Heart left ventricle (tissue), 16 donors: ENCODE data around the gene ANKRD33. TPM values are rescaled to one million over a fixed set of nuclear protein-coding genes. Genes with fewer than 3 reads are reported as not detected.

Experiments
- ATAC-seq, 4 donors: fragments of 200-7000 bp; cut with Tn5 transposase; one replicate each; pipeline ENCODE4 v1.9.1; 2020 to 2022; ENCODE audit warnings: moderate library complexity in 4 of 4, mild to moderate bottlenecking in 3 of 4, moderate number of reproducible peaks in 1 of 4
- DNase-seq, 5 donors: peaks; one replicate each; pipeline ENCODE4 v3.0.0-alpha.2; 2020
- H3K27ac ChIP-seq, 12 donors: fragments of 200-600 bp; sonication (generic) in 4 of 12; one replicate each; pipeline versions ENCODE4 v1.5.0 to v1.8.0; 2016 to 2022; ENCODE audit warnings: mild to moderate bottlenecking in 2 of 12
- H3K27me3 ChIP-seq, 9 donors: fragments of 200-600 bp; sonication (generic) in 2 of 9; one replicate each; pipeline versions ENCODE4 v1.5.1 to v1.8.0; 2016 to 2022; ENCODE audit warnings: mild to moderate bottlenecking in 3 of 9
- H3K36me3 ChIP-seq, 9 donors: fragments of 200-600 bp; sonication (generic) in 2 of 9; one replicate each; pipeline versions ENCODE4 v1.5.0 to v1.8.0; 2018 to 2022; ENCODE audit warnings: mild to moderate bottlenecking in 2 of 9
- H3K4me1 ChIP-seq, 12 donors: fragments of 200-600 bp; sonication (generic) in 4 of 12; one replicate each; pipeline versions ENCODE4 v1.5.0 to v1.8.0; 2016 to 2022; ENCODE audit warnings: mild to moderate bottlenecking in 3 of 12
- H3K4me3 ChIP-seq, 12 donors: fragments of 200-600 bp; sonication (generic) in 4 of 12; one replicate each; pipeline versions ENCODE4 v1.5.0 to v1.8.0; 2017 to 2022; ENCODE audit warnings: mild to moderate bottlenecking in 9 of 12, moderate library complexity in 4 of 12
- H3K9me3 ChIP-seq, 12 donors: fragments of 200-600 bp; sonication (generic) in 4 of 12; one replicate each; pipeline versions ENCODE4 v1.5.0 to v1.8.0; 2016 to 2022; ENCODE audit warnings: mild to moderate bottlenecking in 1 of 12
- CTCF ChIP-seq, 12 donors: fragments of 200-600 bp; sonication (generic) in 4 of 12; IDR thresholded peaks; one replicate each; pipeline versions ENCODE4 v1.5.0 to v1.8.0; 2018 to 2022; ENCODE audit warnings: antibody characterized with exemption in 12 of 12, mild to moderate bottlenecking in 5 of 12
- POLR2A ChIP-seq, 2 donors: fragments of 450-650 bp; IDR thresholded peaks; one replicate each; pipeline ENCODE4 v1.6.1; 2017; ENCODE audit warnings: antibody characterized with exemption in 2 of 2, mild to moderate bottlenecking in 2 of 2, moderate library complexity in 2 of 2
- WGBS, 4 donors: extraction: QIAGEN DNeasy Blood & Tissue Kit in 2 of 4; methylation state at CpG; one replicate each; pipeline versions ENCODE4 v1.1.5 to v1.1.7; 2013 to 2018; 5-methylcytosine and 5-hydroxymethylcytosine counted together
- intact Hi-C, 10 donors: fragments of 100-400 bp; cut with DNase I; formaldehyde crosslinking; loops; one replicate each; pipeline versions ENCODE4 v1.11.1 to v1.14.2; 2022
- polyA plus RNA-seq, 2 donors: library from polyadenylated mRNA; stranded (reverse); fragments of 200-250 nt; gene quantifications; one replicate each; pipeline ENCODE4 v1.2.3, GENCODE V29; 2013
- total RNA-seq, 9 donors: library from RNA; depleted of rRNA in 2 of 9; stranded (reverse); fragments of >200 nt in 2 of 9; fragmentation: NEBNext Ultra II Directional in 3 of 9; extraction: Animal tissue kit (Norgen Biotek cat#: 25700) in 3 of 9; gene quantifications; one replicate each; pipeline versions ENCODE4 v1.1.0 to v1.2.4, GENCODE V29; 2016 to 2023
- donor health status: ischemic (EF 13 %, LVEDD 7.1; RV severe dilation, severe dysfunction).
- donor health status: healthy with polysubstance abuse.
- donor health status: DM: no; HTN: yes; CAD: no.
- donor health status: DM: no; HTN: no; CAD: no.
- donor health status: ischemic (EF 25% LVEDD 6.9; RV normal size, moderate dysfunction).
- donor health status: ischemic (EF 25% LVEDD 5.7; RV mildly dilated, moderate dysfunction).
- donor health status: healthy.
- donor health status: DM: yes; HTN: yes; CAD: no.
- donor health status: ischemic (EF 35%, LVEDD 5.7; RV mildly dilated, moderate dysfunction).
- donor health status: nonischemic (EF 11% LVEDD 7.7; RV severe dilation, severe dysfunction).
- donor health status: DM: yes; HTN: yes; CAD: no.
- donor health status: PGD.
- donor health status: ischemic (EF 29% LVEDD 5.4; RV normal size, mild dysfunction).
- donor health status: nonischemic (EF 23%, LVEDD 6.1; RV moderate dilation, normal function).

Gene ANKRD33
- total and polyA plus RNA-seq, 11 donors = not detected

DNA sequence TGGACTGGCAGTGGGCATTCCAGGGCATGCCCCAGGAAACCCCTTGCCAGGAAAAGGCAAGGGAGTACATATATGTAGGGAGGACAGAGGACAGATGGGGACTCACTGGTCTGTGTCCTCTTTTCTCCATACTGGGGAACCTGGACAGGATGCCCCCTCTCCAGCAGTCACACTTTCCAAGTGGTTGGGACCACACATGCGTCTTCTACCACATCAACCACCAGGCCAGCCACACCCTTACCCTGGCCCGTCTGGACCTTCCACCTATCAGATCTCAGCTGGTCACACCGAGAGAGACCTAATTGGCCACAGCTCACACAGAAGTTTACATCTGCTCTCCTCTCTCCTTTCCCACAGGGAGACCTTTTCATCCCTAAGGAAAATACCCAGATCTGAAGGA lies 8.3 kb downstream of the ANKRD33 start:
- peaks cover 5 to 44% (median 31%) of the 10 kb centered on the region in 12 donors for H3K4me1 ChIP-seq
- ATAC-seq = no peak
- H3K27me3 ChIP-seq = no peaks in the 10 kb centered on the region
- DNase-seq = peak in 1 of 5 donors; percentile 14
- no peak overlapping the region for H3K4me3 ChIP-seq
- 72 to 81% (median 77%) methylated on average over 3 of the region's 3 CpGs for WGBS, 4 donors
- no peak for TF ChIP-seq POLR2A (IDR thresholded peaks at IDR 0.05)
- TF ChIP-seq CTCF (IDR thresholded peaks at IDR 0.05) = no peak
- no peaks in the 10 kb centered on the region for H3K36me3 ChIP-seq
- no peaks in the 10 kb centered on the region for H3K9me3 ChIP-seq
- peak overlapping the region in 11 of 12 donors; percentile 51 to 85 (median 81) for H3K27ac ChIP-seq
- intact Hi-C loops = loop anchor here in 3 of 10 donors (2.0 to 10.0 kb wide), 5 partner anchors 27 to 229 kb away; no protein-coding TSS in a partner anchor

DNA sequence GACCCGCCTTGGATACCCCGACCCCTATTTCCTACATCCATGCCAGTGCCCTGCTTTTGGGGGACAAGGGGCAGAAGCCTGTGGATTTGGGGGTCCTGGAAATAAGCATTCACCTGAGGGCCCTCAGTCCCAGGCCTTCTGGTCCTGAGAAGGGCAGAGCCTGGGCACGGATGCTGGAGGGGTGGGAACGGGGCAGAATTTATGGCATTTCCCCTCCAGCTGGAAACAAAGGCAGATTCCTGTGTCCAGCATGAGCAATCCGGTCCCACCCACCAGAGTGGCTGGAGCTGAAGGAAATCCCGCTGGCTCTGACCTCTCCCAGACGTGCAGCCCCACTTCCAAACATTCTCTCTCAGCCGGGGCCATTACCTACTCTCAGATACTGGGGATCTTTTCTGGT lies 9.3 kb downstream of the ANKRD33 start:
- Histone ChIP-seq H3K27ac (peak overlapping the region; percentile 51 to 85 (median 80)), H3K36me3 (no peaks in the 10 kb centered on the region), H3K27me3 (no peaks in the 10 kb centered on the region), H3K4me3 (no peak overlapping the region), H3K9me3 (no peaks in the 10 kb centered on the region), H3K4me1 (peaks cover 5 to 44% (median 31%) of the 10 kb centered on the region in 12 donors)
- TF ChIP-seq CTCF (IDR thresholded peaks at IDR 0.05) (no peak), POLR2A (IDR thresholded peaks at IDR 0.05) (peak in 1 of 2 donors; percentile 44)
- DNase-seq = peak; percentile 61 to 75 (median 69)
- peak; percentile 61 to 87 (median 76) for ATAC-seq
- intact Hi-C loops = loop anchor here in 3 of 10 donors (2.0 to 10.0 kb wide), 5 partner anchors 26 to 228 kb away; no protein-coding TSS in a partner anchor
- 46 to 69% (median 63%) methylated on average over 8 of the region's 8 CpGs for WGBS, 4 donors

DNA sequence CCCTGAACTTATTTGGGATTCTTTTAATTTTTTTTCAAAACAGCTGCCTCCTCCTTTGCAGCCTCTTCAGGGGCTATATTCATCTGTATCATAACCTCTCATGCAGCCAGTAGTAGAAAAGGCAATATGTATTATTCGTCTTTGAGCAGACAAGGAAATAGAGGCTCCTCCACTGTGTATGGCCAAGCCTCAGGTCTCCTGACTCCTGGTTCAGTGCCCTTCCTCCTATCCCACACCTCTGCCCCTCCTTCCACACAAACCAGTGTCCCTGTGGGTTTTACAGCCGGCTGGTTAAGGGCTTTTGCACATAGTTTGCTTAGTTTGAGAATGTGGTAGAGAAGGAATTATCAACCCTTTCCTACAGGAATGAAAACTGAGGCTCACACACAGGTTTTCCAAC lies 10.6 kb downstream of the ANKRD33 start:
- Histone ChIP-seq H3K9me3 (peaks cover 0 to 3% (median 0%) of the 10 kb centered on the region in 12 donors), H3K36me3 (no peaks in the 10 kb centered on the region), H3K4me3 (no peak overlapping the region), H3K27me3 (no peaks in the 10 kb centered on the region), H3K27ac (peak overlapping the region in 2 of 12 donors; percentile 53 to 81), H3K4me1 (peaks cover 5 to 44% (median 31%) of the 10 kb centered on the region in 12 donors)
- TF ChIP-seq POLR2A (IDR thresholded peaks at IDR 0.05) = no peak
- no peak for TF ChIP-seq CTCF (IDR thresholded peaks at IDR 0.05)
- no peak for ATAC-seq
- 70 to 85% (median 79%) methylated on average over 2 of the region's 2 CpGs for WGBS, 4 donors
- no peak for DNase-seq
- intact Hi-C loops = loop anchor here in 3 of 10 donors (1.0 to 10.0 kb wide), 4 partner anchors 25 to 226 kb away; no protein-coding TSS in a partner anchor

GRCh38 chr12:51898937-51899336 lies 11.0 kb downstream of the ANKRD33 start:
- intact Hi-C loops = loop anchor here in 3 of 10 donors (1.0 to 10.0 kb wide), 4 partner anchors 24 to 226 kb away; no protein-coding TSS in a partner anchor
- Histone ChIP-seq H3K4me1 (peaks cover 5 to 44% (median 31%) of the 10 kb centered on the region in 12 donors), H3K27ac (peak overlapping the region in 2 of 12 donors; percentile 40 to 53), H3K4me3 (no peak overlapping the region), H3K36me3 (no peaks in the 10 kb centered on the region), H3K9me3 (peaks cover 0 to 3% (median 0%) of the 10 kb centered on the region in 12 donors), H3K27me3 (no peaks in the 10 kb centered on the region)
- DNase-seq (peak in 1 of 5 donors; percentile 37), ATAC-seq (no peak)
- WGBS, 4 donors = 67 to 90% (median 74%) methylated on average over 8 to 9 of the region's 9 CpGs
- TF ChIP-seq CTCF (IDR thresholded peaks at IDR 0.05) = no peak
